Activated B cell treated with CpG ODN at 0.5 μM for 24 hours (primary cell): Measurements from ENCODE around the gene GPR21. TPM values are rescaled to one million over a fixed set of nuclear protein-coding genes. Genes with fewer than 3 reads are reported as not detected.

Experiments
- ATAC-seq: fragments of 200-7000 bp; cut with Tn5 transposase; one replicate; pipeline ENCODE4 v1.10.0; 2021; ENCODE audit warnings: low read depth, mild to moderate bottlenecking, moderate library complexity
- CTCF ChIA-PET: fragments of 350-600 bp; sonication (Branson Sonifier 250); formaldehyde crosslinking; loops from one replicate; lab custom pipeline; 2021; ENCODE audit warnings: antibody characterized with exemption; lab: Charles Lee
- POLR2A ChIA-PET: fragments of 350-600 bp; sonication (Branson Sonifier 250); formaldehyde crosslinking; loops from one replicate; lab custom pipeline; 2021; ENCODE audit warnings: antibody characterized with exemption; lab: Charles Lee
- DNase-seq: peaks from one replicate; pipeline ENCODE4 v3.0.0; 2022
- H3K27ac Mint-ChIP-seq: one replicate; pipeline ENCODE4 v1.8.0; 2020; ENCODE audit warnings: mixed read lengths
- H3K27me3 Mint-ChIP-seq: one replicate; pipeline ENCODE4 v1.8.0; 2021; ENCODE audit warnings: mixed read lengths
- H3K36me3 Mint-ChIP-seq: one replicate; pipeline ENCODE4 v1.8.0; 2021; ENCODE audit warnings: low read depth, mixed read lengths
- H3K4me1 Mint-ChIP-seq: one replicate; pipeline ENCODE4 v1.8.0; 2021; ENCODE audit warnings: mixed read lengths
- H3K4me3 Mint-ChIP-seq: one replicate; pipeline ENCODE4 v1.8.0; 2020; ENCODE audit warnings: mild to moderate bottlenecking, mixed read lengths
- H3K9me3 Mint-ChIP-seq: one replicate; pipeline ENCODE4 v1.8.0; 2020; ENCODE audit warnings: mixed read lengths
- intact Hi-C: fragments of 100-400 bp; cut with micrococcal nuclease; formaldehyde crosslinking; loops from one replicate; pipeline ENCODE4 v1.15.1; 2024
- total RNA-seq: library from RNA; stranded (reverse); gene quantifications from 2 replicates; pipeline ENCODE4 v1.2.3, GENCODE V29; 2022
- TF ChIP-seq, protein P1 (sequence below): fragments of 200-600 bp; IDR thresholded peaks from one replicate; pipeline ENCODE4 v1.8.0; 2022; ENCODE audit warnings: antibody characterized with exemption, mild to moderate bottlenecking

Gene GPR21
- total RNA-seq, 1 donor from 2014 or later = 1.6 TPM

DNA sequence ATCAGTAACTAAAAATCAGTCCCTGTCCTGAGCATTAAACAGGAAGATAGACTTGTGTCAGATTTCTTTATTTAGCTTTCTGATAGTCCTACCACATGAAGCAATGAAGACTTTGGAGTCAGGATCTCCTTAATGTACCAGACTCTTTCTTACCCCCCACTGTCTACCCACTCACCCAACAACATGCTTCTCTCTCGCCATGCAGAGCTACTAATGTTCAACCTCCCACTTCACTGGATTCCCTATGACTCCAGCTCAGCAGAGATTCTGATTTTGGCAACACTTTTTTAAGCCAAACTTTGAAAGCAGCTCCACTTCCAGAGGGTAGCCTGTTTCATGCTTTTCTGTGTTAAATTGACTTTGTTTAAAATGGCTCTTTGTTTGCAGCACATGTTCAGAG is 50.8 kb downstream of the GPR21 start:
- DNase-seq = no peak
- H3K27me3 Mint-ChIP-seq = no peaks in the 10 kb centered on the region
- no peak overlapping the region for H3K4me3 Mint-ChIP-seq
- TF ChIP-seq, protein P1, sequence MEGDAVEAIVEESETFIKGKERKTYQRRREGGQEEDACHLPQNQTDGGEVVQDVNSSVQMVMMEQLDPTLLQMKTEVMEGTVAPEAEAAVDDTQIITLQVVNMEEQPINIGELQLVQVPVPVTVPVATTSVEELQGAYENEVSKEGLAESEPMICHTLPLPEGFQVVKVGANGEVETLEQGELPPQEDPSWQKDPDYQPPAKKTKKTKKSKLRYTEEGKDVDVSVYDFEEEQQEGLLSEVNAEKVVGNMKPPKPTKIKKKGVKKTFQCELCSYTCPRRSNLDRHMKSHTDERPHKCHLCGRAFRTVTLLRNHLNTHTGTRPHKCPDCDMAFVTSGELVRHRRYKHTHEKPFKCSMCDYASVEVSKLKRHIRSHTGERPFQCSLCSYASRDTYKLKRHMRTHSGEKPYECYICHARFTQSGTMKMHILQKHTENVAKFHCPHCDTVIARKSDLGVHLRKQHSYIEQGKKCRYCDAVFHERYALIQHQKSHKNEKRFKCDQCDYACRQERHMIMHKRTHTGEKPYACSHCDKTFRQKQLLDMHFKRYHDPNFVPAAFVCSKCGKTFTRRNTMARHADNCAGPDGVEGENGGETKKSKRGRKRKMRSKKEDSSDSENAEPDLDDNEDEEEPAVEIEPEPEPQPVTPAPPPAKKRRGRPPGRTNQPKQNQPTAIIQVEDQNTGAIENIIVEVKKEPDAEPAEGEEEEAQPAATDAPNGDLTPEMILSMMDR = no peak
- H3K9me3 Mint-ChIP-seq = no peaks in the 10 kb centered on the region
- peaks cover 68% of the 10 kb centered on the region for H3K36me3 Mint-ChIP-seq
- peaks cover 30% of the 10 kb centered on the region for H3K4me1 Mint-ChIP-seq
- no peak overlapping the region for H3K27ac Mint-ChIP-seq
- ChIA-PET POLR2A (interaction anchor here (0.9 kb wide), 1 partner anchor 265 kb away, joined by 3 read pairs; no protein-coding TSS in a partner anchor), CTCF (interaction anchor here (1.2 to 5.8 kb wide), 5 partner anchors 8 to 270 kb away, joined by 3 to 118 read pairs (median 8); no protein-coding TSS in a partner anchor)
- intact Hi-C loops = no loop called here
- ATAC-seq = no peak

Other genes starting within 250 kb of the GPR21 start
- not detected in 2 replicates for gene OR5C1, start 244.7 kb upstream of the GPR21 start, total RNA-seq
- not detected in 2 replicates for gene OR1K1, start 233.5 kb upstream of the GPR21 start, total RNA-seq
- 12.7 and 14.6 TPM in 2 replicates for gene PDCL, start 205.1 kb upstream of the GPR21 start, total RNA-seq
- 50.8 and 62.7 TPM in 2 replicates for gene RC3H2, start 128.3 kb upstream of the GPR21 start, total RNA-seq
- 15.3 and 15.5 TPM in 2 replicates for gene ZBTB6, start 120.3 kb upstream of the GPR21 start, total RNA-seq
- 9.7 and 11.9 TPM in 2 replicates for gene ZBTB26, start 102.2 kb upstream of the GPR21 start, total RNA-seq
- gene RABGAP1, start 92.6 kb upstream of the GPR21 start, total RNA-seq = 47.4 and 58.1 TPM in 2 replicates
- 124 and 127 TPM in 2 replicates for gene STRBP, start 234.9 kb downstream of the GPR21 start, total RNA-seq